Inflammatory macrophage treated with lipopolysaccharide for 1 hour (primary cell): ENCODE results near the gene SESN2.
A peak's percentile ranks its signal among the peaks of the same experiment; 100 is the strongest.
"Not testable (repeated sequence)": the region's sequence is repeated elsewhere in the genome, so short reads cannot be mapped to it uniquely, and the experiment has no call there.

Experiments
- DNase-seq, 2 donors: peaks; one replicate each; pipeline ENCODE4 v3.0.0-alpha.2; 2020 to 2022

The SESN2 gene

DNA sequence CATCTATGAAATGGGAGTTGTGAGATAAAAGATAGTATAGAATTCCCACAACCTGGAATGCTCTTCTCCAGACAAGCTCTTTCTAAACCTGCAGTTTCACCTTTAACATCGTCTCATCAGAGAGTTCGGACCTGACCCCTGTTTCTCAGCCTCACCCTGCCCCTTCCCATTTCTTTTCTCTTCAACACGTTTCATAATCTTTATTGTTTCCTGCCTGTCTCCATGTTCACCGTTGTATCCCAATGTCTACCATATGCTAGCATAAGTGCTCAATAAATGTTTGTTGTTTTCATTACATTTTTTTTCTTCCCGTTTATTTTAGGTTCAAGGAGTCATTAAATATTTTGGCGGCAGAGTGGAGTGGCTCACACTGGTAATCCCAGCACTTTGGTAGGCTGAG is 32.4 kb downstream of the SESN2 start:
- DNase-seq = no peak

DNA sequence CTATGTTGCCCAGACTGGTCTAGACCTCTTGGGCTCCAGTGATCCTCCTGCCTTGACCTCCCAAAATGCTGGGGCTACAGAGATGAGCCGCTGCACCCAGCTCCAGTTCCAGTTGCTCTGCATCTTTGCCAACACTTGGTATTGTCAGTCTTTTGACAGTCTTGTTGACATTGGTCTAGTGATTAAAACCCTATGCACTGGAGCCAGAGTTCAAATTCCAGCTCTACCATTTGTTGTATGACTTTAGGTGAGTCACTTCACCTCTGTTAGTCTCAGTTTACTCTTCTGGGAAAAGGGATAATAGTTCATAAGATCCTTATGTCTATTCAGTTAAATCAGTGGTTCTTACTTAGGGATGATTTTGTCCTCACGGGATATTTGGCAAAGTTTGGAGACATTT is 36.6 kb downstream of the SESN2 start:
- no peak for DNase-seq

DNA sequence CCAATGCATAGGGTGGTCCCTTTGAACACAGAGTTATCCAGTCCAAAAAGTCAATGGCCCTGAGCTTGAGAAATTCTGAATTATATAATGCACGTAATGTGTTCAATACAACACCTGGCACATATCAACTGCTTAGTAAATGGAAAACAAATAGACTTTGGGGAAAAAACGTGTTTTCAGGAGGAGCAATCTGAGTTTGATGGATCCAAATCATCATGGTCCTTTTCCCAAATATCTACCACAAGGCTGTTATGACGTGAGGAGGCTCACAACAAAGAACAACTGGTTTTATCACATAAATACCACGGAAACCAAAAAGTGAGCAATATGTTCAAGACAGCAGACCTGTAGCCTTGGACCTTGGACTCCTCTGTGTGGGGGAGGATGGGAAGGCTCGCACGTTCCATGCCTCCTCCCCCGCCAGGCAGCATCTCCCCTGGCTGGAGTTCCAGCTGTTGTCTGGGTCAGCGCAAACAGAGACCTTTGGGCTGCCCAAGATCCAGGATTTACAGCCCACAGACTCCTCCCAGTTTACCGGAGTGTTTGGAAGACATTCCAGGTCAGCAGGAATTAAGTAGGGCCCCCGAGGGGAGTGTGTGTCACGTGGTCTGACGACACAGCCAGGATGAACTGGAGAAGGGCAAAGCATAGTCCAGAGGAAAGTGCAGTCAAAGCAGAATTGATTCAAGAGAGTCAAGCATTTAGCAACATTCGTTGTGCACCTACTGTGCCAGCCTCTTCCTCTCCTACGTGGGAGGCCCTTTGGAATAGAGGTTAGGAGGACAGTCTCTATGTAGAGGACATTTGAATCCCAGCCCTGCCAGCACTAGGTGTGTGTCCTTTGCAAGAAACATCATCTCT is 37.3 kb downstream of the SESN2 start:
- DNase-seq = no peak

- DNase-seq = no peak
Observed at GRCh38 chr1:28297826-28298225, 38.5 kb downstream of the SESN2 start.

GRCh38 chr1:28298438-28298837 is 39.1 kb downstream of the SESN2 start:
- DNase-seq = no peak

GRCh38 chr1:28301368-28302174 is 42.3 kb downstream of the SESN2 start:
- DNase-seq = no peak

- DNase-seq = no peak
Observed at GRCh38 chr1:28302247-28302646, 42.9 kb downstream of the SESN2 start.

DNA sequence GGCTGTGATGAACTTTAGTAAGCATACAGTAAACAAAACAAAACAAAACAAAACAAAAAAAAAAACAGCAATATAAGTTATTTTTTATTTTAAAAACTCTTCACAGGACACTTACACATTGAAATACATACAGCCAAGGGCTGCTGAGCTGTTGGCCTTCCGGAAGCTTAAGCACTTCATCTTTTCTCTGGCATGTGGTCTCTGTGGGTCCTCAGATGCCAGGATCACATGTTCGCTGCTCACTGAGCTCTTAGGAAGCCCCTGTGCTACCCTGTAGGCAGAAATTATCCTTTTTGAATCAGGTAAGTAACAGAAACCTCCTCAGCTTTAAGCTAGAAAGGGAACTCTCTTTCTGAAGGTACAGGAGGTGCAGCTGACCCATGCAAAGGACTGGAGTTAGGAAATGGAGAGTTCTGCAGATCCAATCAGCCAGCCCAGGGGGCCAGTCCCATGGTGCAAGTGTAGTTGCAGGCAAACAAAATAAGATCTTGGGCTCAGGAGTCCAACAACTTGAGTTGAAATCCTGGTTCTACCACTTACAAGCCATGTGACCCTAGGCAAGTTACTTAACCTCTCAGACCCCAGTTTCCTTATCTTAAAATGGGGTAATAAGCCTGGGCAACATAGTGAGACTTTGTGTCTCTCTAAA is 47.1 kb downstream of the SESN2 start:
- DNase-seq = no peak

DNA sequence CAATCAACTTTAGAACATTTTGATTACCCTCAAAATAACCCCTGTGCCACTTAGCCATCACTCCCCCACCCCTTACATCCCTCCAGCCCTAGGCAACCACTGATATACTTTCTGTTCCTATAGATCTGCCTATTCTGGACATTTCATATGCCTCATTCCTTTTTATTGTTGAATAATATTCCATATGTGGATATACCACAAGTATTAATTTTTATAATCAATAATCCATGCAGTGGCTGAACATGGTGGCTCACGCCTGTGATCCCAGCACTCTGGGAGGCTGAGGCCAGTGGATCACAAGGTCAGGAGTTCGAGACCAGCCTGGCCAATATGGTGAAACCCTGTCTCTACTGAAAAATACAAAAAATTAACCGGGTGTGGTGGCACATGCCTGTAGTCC is 49.4 kb downstream of the SESN2 start:
- DNase-seq = no peak

- DNase-seq = no peak
Observed at GRCh38 chr1:28309702-28310101, 50.4 kb downstream of the SESN2 start.

DNA sequence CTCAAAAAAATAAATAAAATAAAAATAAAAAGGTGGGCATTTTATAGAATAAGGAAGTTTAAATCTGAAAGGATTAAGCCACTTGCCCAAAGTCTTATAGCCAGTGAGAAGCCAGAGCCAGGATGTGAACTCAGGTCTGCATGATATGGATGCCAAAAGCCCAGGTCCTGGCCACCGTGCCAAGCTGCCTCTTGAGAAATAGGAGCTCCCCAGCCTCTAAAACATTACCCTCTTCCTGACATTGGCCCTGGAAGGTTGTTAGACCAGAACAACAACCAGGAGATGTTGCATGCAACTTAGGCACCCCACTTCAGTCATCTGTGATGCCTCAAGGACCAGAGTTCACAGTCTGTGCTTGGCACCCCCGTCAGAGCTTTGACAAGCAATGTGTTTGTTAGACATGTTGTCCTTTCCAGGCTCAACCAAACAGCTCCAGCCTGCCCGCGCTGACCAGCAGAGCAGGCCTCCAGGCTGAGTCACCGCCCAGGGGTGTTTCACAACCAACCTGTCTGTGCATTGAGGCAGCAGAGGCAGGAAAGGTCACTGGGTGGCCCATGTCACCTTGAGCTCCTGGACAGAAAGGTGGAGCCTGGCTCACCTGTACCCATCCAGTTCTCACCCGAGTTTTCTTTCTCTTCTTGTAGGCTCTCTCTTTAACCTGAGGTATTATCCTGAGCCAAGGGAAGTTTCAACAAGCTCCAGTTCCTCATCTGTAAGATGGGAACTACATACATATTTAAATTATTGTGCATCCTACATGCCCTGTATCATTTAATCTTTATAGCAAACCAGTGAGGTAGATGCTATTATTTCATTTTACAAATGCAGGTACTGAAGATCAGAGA is 54.6 kb downstream of the SESN2 start:
- peak; percentile 71 for DNase-seq

GRCh38 chr1:28314547-28314941 is 55.2 kb downstream of the SESN2 start:
- peak; percentile 71 to 93 for DNase-seq

GRCh38 chr1:28317014-28317413 is 57.7 kb downstream of the SESN2 start:
- DNase-seq = no peak

- no peak for DNase-seq
Observed at GRCh38 chr1:28322194-28322593, 62.9 kb downstream of the SESN2 start.

- DNase-seq = no peak
Observed at GRCh38 chr1:28323720-28324119, 64.4 kb downstream of the SESN2 start.

GRCh38 chr1:28326515-28326914 is 67.2 kb downstream of the SESN2 start:
- DNase-seq = peak; percentile 25 to 37

DNA sequence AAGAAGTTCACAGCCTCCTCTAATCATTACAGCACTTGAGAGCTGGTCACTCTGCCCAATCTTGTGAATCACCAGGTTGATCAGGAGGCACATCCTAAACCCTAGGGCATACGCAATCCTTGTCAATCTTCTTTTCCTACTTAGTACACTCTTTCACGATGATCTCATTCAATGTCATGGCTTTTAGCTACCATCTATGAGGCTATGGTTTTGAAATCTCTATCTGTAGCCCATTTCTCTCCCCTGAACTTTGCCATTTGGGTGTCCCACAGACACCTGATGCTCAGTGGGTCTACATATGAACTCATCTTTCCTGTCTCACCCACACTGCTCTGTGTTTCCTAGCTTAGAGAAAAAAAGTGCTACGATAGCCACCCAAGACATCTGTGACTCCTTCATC is 67.7 kb downstream of the SESN2 start:
- peak; percentile 43 to 73 for DNase-seq

- DNase-seq = not testable (repeated sequence)
Observed at GRCh38 chr1:28327431-28327830, 68.1 kb downstream of the SESN2 start.

GRCh38 chr1:28328228-28328648 is 68.9 kb downstream of the SESN2 start:
- no peak for DNase-seq

GRCh38 chr1:28329395-28330153 is 70.3 kb downstream of the SESN2 start:
- peak; percentile 5 to 35 for DNase-seq
